GM12891 (cell line): ENCODE results near the gene ITGBL1.

Experiments used
- DNase-seq: peaks from one replicate; pipeline ENCODE4 v3.0.0; 2011; ENCODE audit warnings: low spot score; ENCODE audit not compliant: insufficient read length
- FAIRE-seq: peaks from 2 replicates; lab custom pipeline; 2011; peaks lifted over from hg19 to GRCh38; lab: Jason Lieb, UNC
- PAX5 ChIP-seq: IDR thresholded peaks from 2 replicates; pipeline ENCODE4 v1.6.1; 2011; ENCODE audit warnings: low read length, moderate library complexity, mild to moderate bottlenecking; ENCODE audit not compliant: insufficient read depth, severe bottlenecking
- POLR2A ChIP-seq: IDR thresholded peaks from 2 replicates; pipeline ENCODE4 v1.6.1; 2011; ENCODE audit warnings: low read depth, low read length, control low read depth
- POLR2AphosphoS5 ChIP-seq: IDR thresholded peaks from 2 replicates; pipeline ENCODE4 v1.6.1; 2011; ENCODE audit warnings: low read depth, low read length, control low read depth
- POU2F2 ChIP-seq: IDR thresholded peaks from 2 replicates; pipeline ENCODE4 v1.6.1; 2011; ENCODE audit warnings: low read depth, mild to moderate bottlenecking, control low read depth, low read length, moderate library complexity
- SPI1 ChIP-seq: IDR thresholded peaks from 2 replicates; pipeline ENCODE4 v1.6.1; 2011; ENCODE audit warnings: low read depth, low read length, control low read depth
- TAF1 ChIP-seq: IDR thresholded peaks from 2 replicates; pipeline ENCODE4 v1.6.1; 2011; ENCODE audit warnings: low read depth, low read length, control low read depth

The ITGBL1 gene

GRCh38 chr13:101752432-101752831 lies 300.0 kb downstream of the ITGBL1 start:
- TF ChIP-seq SPI1 (no peak), PAX5 (no peak), POLR2A (no peak), TAF1 (no peak), POU2F2 (no peak), POLR2AphosphoS5 (no peak)
- no peak for DNase-seq
- no peak for FAIRE-seq

GRCh38 chr13:101755228-101755887 lies 302.9 kb downstream of the ITGBL1 start:
- DNase-seq (no peak), FAIRE-seq (no peak)
- TF ChIP-seq POLR2A (no peak), POLR2AphosphoS5 (no peak), TAF1 (no peak), POU2F2 (no peak), PAX5 (no peak), SPI1 (no peak)

- peak; percentile 48 for FAIRE-seq
Measured at GRCh38 chr13:101757446-101758039, 305.1 kb downstream of the ITGBL1 start.

GRCh38 chr13:101763191-101763590 lies 310.7 kb downstream of the ITGBL1 start:
- no peak for FAIRE-seq
- DNase-seq, result no peak
- TF ChIP-seq TAF1 (no peak), POU2F2 (no peak), SPI1 (no peak), POLR2AphosphoS5 (no peak), PAX5 (no peak), POLR2A (no peak)

More at GRCh38 chr13:101757446-101758039, 305.1 kb downstream of the ITGBL1 start:
- peak; percentile 13 for DNase-seq
- no peak for TF ChIP-seq PAX5
- no peak for TF ChIP-seq POU2F2
- no peak for TF ChIP-seq SPI1
- TF ChIP-seq TAF1, result no peak
- TF ChIP-seq POLR2AphosphoS5, result no peak
- no peak for TF ChIP-seq POLR2A
